Prostate gland (tissue), 2 donors: ENCODE results near the gene TECR. TPM values are rescaled to one million over a fixed set of nuclear protein-coding genes. Genes with fewer than 3 reads are reported as not detected.

Source experiments
- DNase-seq: peaks from one replicate; pipeline ENCODE4 v3.0.0-alpha.2; 2019; ENCODE audit warnings: low spot score
- H3K27ac ChIP-seq, 2 donors: fragments of 200-600 bp; sonication (generic); 2 replicates each; pipeline ENCODE4 v1.5.1; 2017 to 2019
- H3K27me3 ChIP-seq: fragments of 200-600 bp; sonication (generic); replicated peaks from 2 replicates; pipeline ENCODE4 v1.5.1; 2019; ENCODE audit not compliant: insufficient read depth
- H3K36me3 ChIP-seq, 2 donors: fragments of 200-600 bp; sonication (generic); 1 replicate in 1 of 2; 2 replicates in 1 of 2; pipeline versions ENCODE4 v1.5.1 to v1.8.1; 2017 to 2019
- H3K4me1 ChIP-seq: fragments of 200-600 bp; sonication (generic); replicated peaks from 2 replicates; pipeline ENCODE4 v1.5.1; 2019
- H3K4me3 ChIP-seq, 2 donors: fragments of 200-600 bp; sonication (generic); 2 replicates each; pipeline ENCODE4 v1.5.1; 2017 to 2019
- H3K9me3 ChIP-seq: fragments of 200-600 bp; sonication (generic); 2 replicates; pipeline ENCODE4 v1.5.1; 2017
- POLR2A ChIP-seq: fragments of 450-650 bp; IDR thresholded peaks from one replicate; pipeline ENCODE4 v1.6.1; 2016; ENCODE audit warnings: antibody characterized with exemption, mild to moderate bottlenecking
- POLR2AphosphoS5 ChIP-seq: sonication (generic); formaldehyde crosslinking; IDR thresholded peaks from one replicate; pipeline ENCODE4 v1.6.1; 2017; ENCODE audit warnings: antibody characterized with exemption
- WGBS: methylation state at CpG from one replicate; pipeline ENCODE4 v1.1.5; 2018; 5-methylcytosine and 5-hydroxymethylcytosine counted together
- intact Hi-C: fragments of 100-400 bp; cut with DNase I; formaldehyde crosslinking; loops from one replicate; pipeline ENCODE4 v1.14.2; 2022
- total RNA-seq, 2 donors: library from RNA; depleted of rRNA; stranded (reverse); fragments of >200 nt; gene quantifications; one replicate each; pipeline ENCODE4 v1.1.0, GENCODE V29; 2016
- TF ChIP-seq, protein P1 (sequence below), 4 experiments: fragments of 200-600 bp in 2 of 4; fragments of 450-650 bp in 2 of 4; sonication (generic) in 2 of 4; IDR thresholded peaks; 1 replicate in 3 of 4; 2 replicates in 1 of 4; pipeline ENCODE4 v1.5.1; 2016 to 2019; ENCODE audit warnings: antibody characterized with exemption in 4 of 4, mild to moderate bottlenecking in 2 of 4, moderate library complexity in 2 of 4

TECR gene, protein sequence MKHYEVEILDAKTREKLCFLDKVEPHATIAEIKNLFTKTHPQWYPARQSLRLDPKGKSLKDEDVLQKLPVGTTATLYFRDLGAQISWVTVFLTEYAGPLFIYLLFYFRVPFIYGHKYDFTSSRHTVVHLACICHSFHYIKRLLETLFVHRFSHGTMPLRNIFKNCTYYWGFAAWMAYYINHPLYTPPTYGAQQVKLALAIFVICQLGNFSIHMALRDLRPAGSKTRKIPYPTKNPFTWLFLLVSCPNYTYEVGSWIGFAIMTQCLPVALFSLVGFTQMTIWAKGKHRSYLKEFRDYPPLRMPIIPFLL
- total RNA-seq: 100 to 1,000 TPM; 137 to 154 TPM

DNA sequence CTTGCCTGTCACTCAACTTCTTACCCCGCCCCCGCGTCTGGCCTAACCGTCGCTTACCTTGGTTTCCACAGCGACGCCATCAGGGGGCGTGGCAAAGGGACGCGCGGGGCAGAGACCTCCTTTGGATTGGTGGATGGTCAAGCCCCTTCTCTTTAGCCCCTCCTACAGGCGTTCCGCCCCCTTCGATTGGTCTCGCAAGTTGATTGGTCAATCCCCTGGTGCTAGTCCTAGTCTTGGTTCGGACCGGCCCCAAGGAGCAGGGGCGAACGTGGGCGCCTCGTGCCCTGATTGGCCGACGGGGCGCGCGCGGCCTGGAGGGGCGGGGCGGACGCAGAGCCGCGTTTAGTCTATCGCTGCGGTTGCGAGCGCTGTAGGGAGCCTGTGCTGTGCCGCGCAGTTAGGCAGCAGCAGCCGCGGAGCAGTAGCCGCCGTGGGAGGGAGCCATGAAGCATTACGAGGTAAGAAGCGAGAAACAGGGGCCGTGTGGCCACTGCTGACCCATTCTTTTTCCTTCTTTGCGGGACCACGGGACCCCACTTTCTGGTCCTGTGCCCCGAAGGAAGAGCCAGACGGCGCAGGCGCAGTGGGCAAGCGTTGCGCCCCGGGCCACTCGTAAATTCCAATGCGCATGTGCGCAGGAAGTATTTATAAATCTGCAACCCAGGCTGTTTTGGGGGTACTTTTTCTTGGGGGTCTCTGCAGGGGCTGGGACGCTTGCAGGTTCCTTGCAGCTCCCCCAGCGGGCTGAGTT, at the start of gene TECR:
Gene TECR (plus strand): TSS at position 341 of the 751 bp plus-strand sequence. CDS start 103 bp downstream, at position 444.
- H3K4me3 ChIP-seq: peak within 1 kb of the TSS; percentile 64 to 90
- under 1% methylated on average over 52 of the region's 59 CpGs for WGBS
- no peaks in the 10 kb centered on the region for H3K36me3 ChIP-seq
- intact Hi-C loops: no loop called here
- H3K27ac ChIP-seq: peak within 1 kb of the TSS; percentile 94 to 98
- no peaks in the 10 kb centered on the region for H3K9me3 ChIP-seq
- peaks cover 5% of the 10 kb centered on the region for H3K4me1 ChIP-seq
- no peaks in the 10 kb centered on the region for H3K27me3 ChIP-seq
- peak; percentile 100 for DNase-seq
- TF ChIP-seq POLR2A: peak; percentile 100
- TF ChIP-seq, protein P1, sequence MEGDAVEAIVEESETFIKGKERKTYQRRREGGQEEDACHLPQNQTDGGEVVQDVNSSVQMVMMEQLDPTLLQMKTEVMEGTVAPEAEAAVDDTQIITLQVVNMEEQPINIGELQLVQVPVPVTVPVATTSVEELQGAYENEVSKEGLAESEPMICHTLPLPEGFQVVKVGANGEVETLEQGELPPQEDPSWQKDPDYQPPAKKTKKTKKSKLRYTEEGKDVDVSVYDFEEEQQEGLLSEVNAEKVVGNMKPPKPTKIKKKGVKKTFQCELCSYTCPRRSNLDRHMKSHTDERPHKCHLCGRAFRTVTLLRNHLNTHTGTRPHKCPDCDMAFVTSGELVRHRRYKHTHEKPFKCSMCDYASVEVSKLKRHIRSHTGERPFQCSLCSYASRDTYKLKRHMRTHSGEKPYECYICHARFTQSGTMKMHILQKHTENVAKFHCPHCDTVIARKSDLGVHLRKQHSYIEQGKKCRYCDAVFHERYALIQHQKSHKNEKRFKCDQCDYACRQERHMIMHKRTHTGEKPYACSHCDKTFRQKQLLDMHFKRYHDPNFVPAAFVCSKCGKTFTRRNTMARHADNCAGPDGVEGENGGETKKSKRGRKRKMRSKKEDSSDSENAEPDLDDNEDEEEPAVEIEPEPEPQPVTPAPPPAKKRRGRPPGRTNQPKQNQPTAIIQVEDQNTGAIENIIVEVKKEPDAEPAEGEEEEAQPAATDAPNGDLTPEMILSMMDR (IDR thresholded peaks at IDR 0.05): peak in 2 of 4 experiments; percentile 12 to 23
- peak; percentile 98 for TF ChIP-seq POLR2AphosphoS5

DNA sequence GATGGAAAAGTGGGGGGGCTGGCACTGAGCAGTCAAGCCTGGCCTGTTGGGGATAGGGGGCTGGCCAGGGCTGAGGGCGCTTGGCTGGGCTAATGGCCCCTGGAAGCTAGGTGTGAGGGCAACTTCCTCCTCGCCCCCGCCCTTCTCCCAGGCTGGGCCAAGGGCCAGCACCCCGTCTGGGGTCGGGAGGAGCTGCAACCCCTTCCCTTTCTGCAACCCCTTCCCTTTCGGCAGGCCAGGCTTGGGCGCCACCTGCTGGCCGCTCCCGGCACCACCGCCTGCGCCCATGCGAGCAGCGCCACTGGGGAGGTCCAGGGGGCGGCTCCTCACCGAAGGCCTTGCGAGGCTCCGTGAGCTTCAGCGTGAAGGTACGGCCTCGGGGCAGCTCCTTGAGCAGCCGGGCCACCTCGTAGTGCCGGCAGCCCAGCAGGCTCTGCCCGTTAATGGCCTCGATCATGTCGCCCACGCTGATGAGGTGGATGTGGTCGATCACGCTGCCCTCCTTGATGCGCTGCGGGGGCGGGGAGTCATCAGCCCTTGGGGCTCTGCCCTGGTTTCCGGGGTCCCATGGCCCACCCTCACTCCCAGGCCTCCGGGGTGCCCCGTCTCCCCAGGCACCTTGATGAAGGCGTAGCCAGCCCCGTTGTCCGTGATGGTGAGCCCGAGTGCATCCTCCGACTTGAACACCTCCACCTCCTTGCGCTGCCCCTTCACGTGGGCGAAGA, 49.3 kb upstream of the TECR start:
- Histone ChIP-seq H3K36me3 (no peaks in the 10 kb centered on the region), H3K27me3 (no peaks in the 10 kb centered on the region), H3K9me3 (no peaks in the 10 kb centered on the region), H3K27ac (no peak overlapping the region), H3K4me1 (no peaks in the 10 kb centered on the region), H3K4me3 (no peak overlapping the region)
- intact Hi-C loops: loop anchor here (10.0 kb wide), 1 partner anchor 335 kb away; no protein-coding TSS in a partner anchor
- DNase-seq: no peak
- TF ChIP-seq POLR2AphosphoS5: no peak
- TF ChIP-seq, protein P1 (IDR thresholded peaks at IDR 0.05): peak in 3 of 4 experiments; percentile 40 to 69 (median 51)
- 67% methylated on average over 38 of the region's 43 CpGs for WGBS

DNA sequence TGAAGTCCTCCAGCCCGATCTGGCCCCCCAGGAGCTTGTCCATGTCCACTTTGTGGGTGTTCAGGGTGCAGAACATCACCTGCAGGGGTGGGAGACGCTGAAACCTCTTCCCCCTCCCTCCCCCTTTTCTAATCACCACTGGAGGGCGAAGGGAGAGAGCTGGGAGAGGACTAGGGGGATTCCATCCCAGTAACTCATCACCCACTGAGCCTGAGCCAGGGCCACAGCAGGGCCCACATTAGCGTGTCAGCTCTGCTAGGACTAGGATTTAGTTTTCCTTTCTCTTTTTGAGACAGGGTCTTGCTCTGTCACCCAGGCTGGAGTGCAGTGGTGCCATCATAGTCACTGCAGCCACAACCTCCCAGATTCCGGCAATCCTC, 48.7 kb upstream of the TECR start:
- no peak for DNase-seq
- no peak overlapping the region for H3K4me3 ChIP-seq
- no peak for TF ChIP-seq POLR2A
- TF ChIP-seq, protein P1 (IDR thresholded peaks at IDR 0.05): no peak
- TF ChIP-seq POLR2AphosphoS5: no peak
- H3K36me3 ChIP-seq: no peaks in the 10 kb centered on the region
- H3K4me1 ChIP-seq: no peaks in the 10 kb centered on the region
- H3K27ac ChIP-seq: no peak overlapping the region
- intact Hi-C loops: no loop called here
- no peaks in the 10 kb centered on the region for H3K27me3 ChIP-seq
- WGBS: 86% methylated on average over 5 of the region's 5 CpGs
- H3K9me3 ChIP-seq: no peaks in the 10 kb centered on the region

DNA sequence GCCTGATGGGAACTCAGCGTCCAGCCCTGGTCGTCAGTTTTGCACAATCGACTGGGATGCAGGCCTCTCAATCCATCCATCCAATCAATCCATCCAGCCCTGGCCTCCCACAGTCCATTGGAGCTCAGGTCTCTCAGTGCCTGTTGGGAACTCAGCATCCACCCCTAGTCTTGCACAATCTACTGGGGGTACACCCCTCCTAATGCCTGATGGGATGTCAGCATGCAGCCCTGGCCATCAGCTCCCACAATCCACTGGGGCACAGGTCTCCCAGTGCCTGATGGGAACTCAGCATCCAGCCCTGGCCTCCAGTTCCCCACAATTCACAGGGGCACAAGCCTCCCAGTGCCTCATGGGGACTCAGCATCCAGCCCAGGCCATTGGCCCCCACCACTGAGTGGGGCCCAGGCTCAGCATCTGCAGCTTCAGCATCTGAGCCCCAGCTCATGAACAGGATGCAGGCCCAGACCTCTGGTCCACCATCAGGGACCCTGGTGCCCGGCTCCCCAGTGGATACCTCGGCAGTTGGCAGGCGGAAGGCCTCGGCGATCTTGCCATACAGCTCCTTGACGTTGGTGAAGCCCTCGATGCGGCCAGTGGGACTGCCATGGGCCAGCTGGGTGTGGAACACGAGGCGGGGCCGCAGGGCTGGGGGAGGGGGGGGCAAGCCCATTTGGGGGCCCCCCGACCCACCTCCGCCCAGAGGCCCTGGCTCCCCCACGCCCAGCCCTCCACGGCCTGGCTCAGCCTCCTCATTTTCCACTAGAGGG, 47.0 kb upstream of the TECR start:
- no peak overlapping the region for H3K4me3 ChIP-seq
- no peak for DNase-seq
- H3K36me3 ChIP-seq: no peaks in the 10 kb centered on the region
- H3K27me3 ChIP-seq: no peaks in the 10 kb centered on the region
- no peaks in the 10 kb centered on the region for H3K9me3 ChIP-seq
- intact Hi-C loops: no loop called here
- TF ChIP-seq POLR2AphosphoS5 (no peak), POLR2A (no peak)
- TF ChIP-seq, protein P1 (IDR thresholded peaks at IDR 0.05): no peak
- 89% methylated on average over 17 of the region's 18 CpGs for WGBS
- no peaks in the 10 kb centered on the region for H3K4me1 ChIP-seq
- no peak overlapping the region for H3K27ac ChIP-seq
